ENCODE data around the gene OSCAR.

The OSCAR gene

GRCh38 chr19:54069470-54069869 lies 31.1 kb downstream of the OSCAR start:
- CTCF ChIA-PET = no interaction called here
- no peak for DNase-seq (ENCODE audit: extremely low spot score)
- POLR2A ChIA-PET = no interaction called here
- TF ChIP-seq CTCF (IDR thresholded peaks at IDR 0.05; ENCODE audit: control extremely low read depth, extremely low read depth, low read depth, missing control alignments) = no peak

- ChIA-PET CTCF (no interaction called here), POLR2A (no interaction called here)
- no peak for TF ChIP-seq CTCF (IDR thresholded peaks at IDR 0.05; ENCODE audit: control extremely low read depth, extremely low read depth, low read depth, missing control alignments)
- no peak for DNase-seq (ENCODE audit: extremely low spot score)
Measured at GRCh38 chr19:54063350-54064116, 37.1 kb downstream of the OSCAR start, which contains the start of gene VSTM1. TSS of gene VSTM1 (minus strand) at chr19:54063897. CDS start at chr19:54063777, 120 bp downstream.

GRCh38 chr19:54062643-54063042 lies 38.0 kb downstream of the OSCAR start:
- POLR2A ChIA-PET = no interaction called here
- CTCF ChIA-PET = no interaction called here
- no peak for DNase-seq (ENCODE audit: extremely low spot score)
- TF ChIP-seq CTCF (IDR thresholded peaks at IDR 0.05; ENCODE audit: control extremely low read depth, extremely low read depth, low read depth, missing control alignments) = no peak

GRCh38 chr19:54047616-54048015 lies 53.0 kb downstream of the OSCAR start:
- no peak for TF ChIP-seq CTCF (IDR thresholded peaks at IDR 0.05; ENCODE audit: control extremely low read depth, extremely low read depth, low read depth, missing control alignments)
- no peak for DNase-seq (ENCODE audit: extremely low spot score)
- ChIA-PET CTCF (no interaction called here), POLR2A (no interaction called here)

- DNase-seq (ENCODE audit: extremely low spot score) = no peak
- no peak for TF ChIP-seq CTCF (IDR thresholded peaks at IDR 0.05; ENCODE audit: control extremely low read depth, extremely low read depth, low read depth, missing control alignments)
- ChIA-PET CTCF (interaction anchor here (0.9 to 1.7 kb wide), 2 partner anchors 11 to 21 kb away, joined by 3 to 5 read pairs; no protein-coding TSS in a partner anchor), POLR2A (no interaction called here)
Measured at GRCh38 chr19:54045771-54046170, 54.8 kb downstream of the OSCAR start.
